HEK293T (cell line): ENCODE data around the gene KLHL20.
"Not testable (repeated sequence)": the region's sequence is repeated elsewhere in the genome, so short reads cannot be mapped to it uniquely, and the experiment has no call there.

Experiments
- CTCF ChIA-PET: fragments of 350-600 bp; formaldehyde crosslinking; extraction: SDS; loops from one replicate; lab custom pipeline; 2021; ENCODE audit warnings: antibody characterized with exemption, inconsistent platforms; lab: Yijun Ruan, JAX
- POLR2A ChIA-PET: fragments of 350-600 bp; formaldehyde crosslinking; extraction: SDS; loops from one replicate; lab custom pipeline; 2020; ENCODE audit warnings: antibody characterized with exemption, inconsistent platforms; lab: Yijun Ruan, JAX
- DNase-seq: peaks from one replicate; pipeline ENCODE4 v3.0.0; 2012; ENCODE audit warnings: mixed read lengths; ENCODE audit errors: extremely low spot score
- ARNT ChIP-seq: fragments of 450-650 bp; IDR thresholded peaks from 2 replicates; pipeline ENCODE4 v1.6.1; 2017; ENCODE audit warnings: mild to moderate bottlenecking
- BHLHE40 ChIP-seq: fragments of 450-650 bp; IDR thresholded peaks from 2 replicates; pipeline ENCODE4 v1.6.1; 2016; ENCODE audit warnings: mild to moderate bottlenecking, moderate library complexity, borderline replicate concordance
- CTBP1 ChIP-seq: fragments of 450-650 bp; IDR thresholded peaks from 2 replicates; pipeline ENCODE4 v1.6.1; 2016; ENCODE audit warnings: borderline replicate concordance
- ELF4 ChIP-seq: fragments of 450-650 bp; IDR thresholded peaks from 2 replicates; pipeline ENCODE4 v1.6.1; 2017; ENCODE audit warnings: antibody characterized with exemption
- FOXA1 ChIP-seq: fragments of 450-650 bp; IDR thresholded peaks from 2 replicates; pipeline ENCODE4 v1.6.1; 2016; ENCODE audit warnings: mild to moderate bottlenecking
- FOXK2 ChIP-seq: fragments of 450-650 bp; IDR thresholded peaks from 2 replicates; pipeline ENCODE4 v1.6.1; 2016; ENCODE audit warnings: mild to moderate bottlenecking
- FOXM1 ChIP-seq: fragments of 450-650 bp; IDR thresholded peaks from 2 replicates; pipeline ENCODE4 v1.6.1; 2017; ENCODE audit warnings: mild to moderate bottlenecking, borderline replicate concordance
- HDGF ChIP-seq: fragments of 450-650 bp; IDR thresholded peaks from 2 replicates; pipeline ENCODE4 v1.6.1; 2017; ENCODE audit warnings: antibody characterized with exemption, borderline replicate concordance
- L3MBTL2 ChIP-seq: fragments of 450-650 bp; conservative IDR thresholded peaks from 2 replicates; pipeline ENCODE4 v1.6.1; 2016; ENCODE audit warnings: mild to moderate bottlenecking
- LEF1 ChIP-seq: fragments of 450-650 bp; IDR thresholded peaks from 2 replicates; pipeline ENCODE4 v1.6.1; 2017; ENCODE audit warnings: mild to moderate bottlenecking, borderline replicate concordance
- NFRKB ChIP-seq: fragments of 450-650 bp; IDR thresholded peaks from 2 replicates; pipeline ENCODE4 v1.6.1; 2016; ENCODE audit warnings: mild to moderate bottlenecking, moderate library complexity
- SP1 ChIP-seq: fragments of 450-650 bp; IDR thresholded peaks from 2 replicates; pipeline ENCODE4 v1.6.1; 2017
- SUZ12 ChIP-seq: fragments of 450-650 bp; IDR thresholded peaks from 2 replicates; pipeline ENCODE4 v1.6.1; 2016; ENCODE audit warnings: mild to moderate bottlenecking
- TARDBP ChIP-seq: fragments of 450-650 bp; IDR thresholded peaks from 2 replicates; pipeline ENCODE4 v1.6.1; 2016
- ZNF384 ChIP-seq: fragments of 450-650 bp; IDR thresholded peaks from 2 replicates; pipeline ENCODE4 v1.6.1; 2016
- TF ChIP-seq, protein P1 (sequence below): fragments of 450-650 bp; IDR thresholded peaks from 2 replicates; pipeline ENCODE4 v1.6.1; 2016

Gene KLHL20

DNA sequence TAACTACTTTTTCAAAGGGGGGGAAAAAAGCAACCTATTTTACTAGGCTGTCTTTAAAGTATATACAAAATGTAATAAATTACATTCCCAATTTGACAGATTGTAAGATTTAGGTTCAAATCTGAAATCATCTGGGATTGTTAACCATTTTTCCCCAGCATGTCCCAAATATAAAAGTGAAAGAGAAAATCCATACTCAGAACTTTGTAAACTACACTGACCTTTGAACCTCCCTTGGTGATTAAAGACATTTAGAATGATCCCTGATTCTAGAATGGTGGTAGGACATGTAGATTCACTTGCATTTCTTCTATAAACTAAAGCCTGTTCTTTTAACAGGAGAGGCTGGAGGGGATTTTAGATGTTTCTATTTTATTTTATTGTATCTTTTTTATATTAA is 39.0 kb downstream of the KLHL20 start:
- ChIA-PET CTCF (no interaction called here), POLR2A (no interaction called here)
- TF ChIP-seq FOXA1 = no peak
- no peak for TF ChIP-seq SUZ12
- TF ChIP-seq FOXK2 = no peak
- DNase-seq = no peak

GRCh38 chr1:173757666-173758065 is 42.9 kb downstream of the KLHL20 start:
- no peak for DNase-seq
- ChIA-PET CTCF (no interaction called here), POLR2A (no interaction called here)
- no peak for TF ChIP-seq SP1
- TF ChIP-seq ELF4 = no peak
- no peak for TF ChIP-seq BHLHE40
- TF ChIP-seq HDGF = no peak
- no peak for TF ChIP-seq FOXK2
- TF ChIP-seq FOXA1 = no peak
- TF ChIP-seq NFRKB = no peak
- no peak for TF ChIP-seq ARNT
- TF ChIP-seq, protein P1, sequence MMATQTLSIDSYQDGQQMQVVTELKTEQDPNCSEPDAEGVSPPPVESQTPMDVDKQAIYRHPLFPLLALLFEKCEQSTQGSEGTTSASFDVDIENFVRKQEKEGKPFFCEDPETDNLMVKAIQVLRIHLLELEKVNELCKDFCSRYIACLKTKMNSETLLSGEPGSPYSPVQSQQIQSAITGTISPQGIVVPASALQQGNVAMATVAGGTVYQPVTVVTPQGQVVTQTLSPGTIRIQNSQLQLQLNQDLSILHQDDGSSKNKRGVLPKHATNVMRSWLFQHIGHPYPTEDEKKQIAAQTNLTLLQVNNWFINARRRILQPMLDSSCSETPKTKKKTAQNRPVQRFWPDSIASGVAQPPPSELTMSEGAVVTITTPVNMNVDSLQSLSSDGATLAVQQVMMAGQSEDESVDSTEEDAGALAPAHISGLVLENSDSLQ = no peak

DNA sequence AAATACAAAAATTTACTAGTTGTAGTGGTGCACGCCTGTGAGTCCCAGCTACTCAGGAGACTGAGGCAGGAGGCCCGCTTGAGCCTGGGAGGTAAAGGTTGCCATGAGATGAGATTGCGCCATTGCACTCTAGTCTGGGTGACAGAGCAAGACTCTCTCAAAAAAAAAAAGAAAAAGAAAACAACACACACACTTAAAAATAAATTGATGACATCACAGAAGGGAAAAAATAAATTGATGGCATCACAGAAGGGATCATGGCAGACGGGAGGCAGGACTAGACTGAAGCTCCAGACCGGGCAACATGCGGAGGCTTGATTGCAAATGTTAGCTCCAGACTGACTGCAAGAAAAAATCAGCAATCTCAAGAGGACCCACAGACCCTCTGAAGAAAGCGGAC is 43.3 kb downstream of the KLHL20 start:
- CTCF ChIA-PET = interaction anchor here (0.6 kb wide), 1 partner anchor 1901 kb away, joined by 5 read pairs; no protein-coding TSS in a partner anchor
- TF ChIP-seq LEF1 = no peak
- POLR2A ChIA-PET = no interaction called here
- no peak for DNase-seq

GRCh38 chr1:173758980-173759379 is 44.2 kb downstream of the KLHL20 start:
- ChIA-PET CTCF (no interaction called here), POLR2A (no interaction called here)
- DNase-seq = no peak
- TF ChIP-seq TARDBP (no peak), BHLHE40 (no peak), FOXA1 (no peak), ELF4 (no peak), ZNF384 (no peak)
- TF ChIP-seq, protein P1 = no peak

DNA sequence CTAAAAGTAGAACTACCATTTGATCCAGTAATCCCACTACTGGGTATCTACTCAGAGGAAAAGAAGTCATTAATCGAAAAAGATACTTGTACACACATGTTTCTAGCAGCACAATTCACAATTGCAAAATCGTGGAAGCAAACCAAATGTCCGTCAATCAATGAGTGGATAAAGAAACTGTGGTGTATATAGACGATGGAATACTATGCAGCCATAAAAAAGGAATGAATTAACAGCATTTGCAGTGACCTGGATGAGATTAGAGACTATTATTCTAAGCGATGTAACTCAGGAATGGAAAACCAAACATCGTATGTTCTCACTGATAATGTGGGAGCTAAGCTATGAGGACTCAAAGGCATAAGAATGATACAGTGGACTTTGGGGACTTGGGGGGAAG is 49.5 kb downstream of the KLHL20 start:
- POLR2A ChIA-PET, CTCF ChIA-PET, DNase-seq: not testable (repeated sequence)

- ChIA-PET CTCF (no interaction called here), POLR2A (no interaction called here)
- TF ChIP-seq FOXK2 (no peak), ARNT (no peak), TARDBP (no peak), FOXA1 (no peak), SP1 (no peak), ZNF384 (no peak), FOXM1 (no peak), HDGF (no peak)
- no peak for DNase-seq
These were observed 53.4 kb downstream of the KLHL20 start for GRCh38 chr1:173768206-173768605.

DNA sequence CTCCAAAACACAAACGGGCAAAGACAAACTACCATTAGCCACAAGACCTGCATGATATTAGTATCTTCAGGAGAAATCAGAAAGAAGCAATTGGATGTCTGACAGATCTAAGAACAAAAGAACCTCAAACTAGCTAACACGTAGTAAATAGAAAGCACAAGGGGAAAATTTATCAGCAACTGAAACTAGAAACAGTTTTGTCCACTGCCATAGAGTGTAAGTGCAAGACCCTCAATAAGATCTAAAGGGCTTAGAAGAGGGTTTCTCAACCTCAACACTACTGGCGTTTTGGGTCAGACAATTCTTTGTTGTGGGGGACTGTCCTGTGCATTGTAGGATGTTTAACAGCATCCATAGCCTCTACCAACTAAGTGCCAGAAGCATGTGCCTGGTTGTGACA is 54.0 kb downstream of the KLHL20 start:
- no peak for DNase-seq
- TF ChIP-seq FOXM1 (no peak), TARDBP (no peak), LEF1 (no peak), FOXK2 (no peak), BHLHE40 (no peak), ARNT (no peak)
- CTCF ChIA-PET = no interaction called here
- POLR2A ChIA-PET = no interaction called here

DNA sequence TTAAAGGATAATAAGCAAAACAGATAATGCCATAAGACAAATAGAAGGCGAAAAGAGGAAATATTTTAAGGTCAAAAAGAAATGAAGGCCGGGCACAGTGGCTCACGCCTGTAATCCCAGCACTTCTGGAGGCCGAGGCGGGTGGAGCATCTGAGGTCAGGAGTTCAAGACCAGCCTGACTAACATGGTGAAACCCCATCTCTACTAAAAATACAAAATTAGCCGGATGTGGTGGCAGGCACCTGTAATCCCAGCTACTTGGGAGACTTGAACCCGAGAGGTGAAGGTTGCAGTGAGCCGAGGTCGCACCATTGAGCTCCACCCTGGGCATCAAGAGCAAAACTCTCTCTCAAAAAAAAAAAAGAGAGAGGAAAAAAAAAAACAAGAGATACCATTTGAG is 55.5 kb downstream of the KLHL20 start:
- CTCF ChIA-PET, DNase-seq, POLR2A ChIA-PET: not testable (repeated sequence)

DNA sequence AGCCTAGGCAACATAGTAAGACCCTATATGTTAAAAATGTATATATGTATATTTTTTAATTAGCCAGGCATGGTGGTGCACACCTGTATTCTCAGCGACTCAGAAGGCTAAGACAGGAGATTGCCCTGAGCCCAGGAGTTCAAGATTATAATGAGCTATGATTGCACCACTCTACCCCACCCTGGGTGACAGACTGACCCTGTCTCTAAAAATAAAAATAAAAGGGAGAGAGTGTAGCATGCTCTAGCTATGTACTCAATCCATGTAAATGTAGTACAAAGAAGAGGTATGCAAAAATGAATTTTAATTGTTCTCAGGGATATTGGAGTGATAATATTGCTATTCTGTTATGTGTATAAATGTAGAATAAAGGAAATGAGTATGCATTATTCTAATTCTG is 56.8 kb downstream of the KLHL20 start:
- ChIA-PET POLR2A (interaction anchor here (0.8 kb wide), 1 partner anchor 57 kb away, joined by 4 read pairs; the partner anchor contains the start of gene KLHL20), CTCF (no interaction called here)
- no peak for DNase-seq
- TF ChIP-seq SUZ12 = no peak
- no peak for TF ChIP-seq LEF1
- TF ChIP-seq, protein P1 = no peak
- TF ChIP-seq FOXA1 = no peak
- TF ChIP-seq FOXM1 = no peak
- no peak for TF ChIP-seq SP1
- TF ChIP-seq ELF4 = no peak
- TF ChIP-seq HDGF = no peak
- no peak for TF ChIP-seq FOXK2
- no peak for TF ChIP-seq L3MBTL2
- TF ChIP-seq NFRKB = no peak
- TF ChIP-seq BHLHE40 = no peak
- TF ChIP-seq ZNF384 = no peak
- TF ChIP-seq TARDBP = no peak
- no peak for TF ChIP-seq ARNT
- no peak for TF ChIP-seq CTBP1
